NB4 (cell line): Measurements from ENCODE around the gene SCN1B.

Experiments
- DNase-seq: peaks from one replicate; pipeline ENCODE4 v3.0.0; 2010; ENCODE audit warnings: low read depth
- H3K4me3 ChIP-seq: one replicate; pipeline ENCODE4 v1.5.1; 2011; ENCODE audit warnings: mild to moderate bottlenecking, low read depth, low read length, moderate library complexity
- MYC ChIP-seq: IDR thresholded peaks from 2 replicates; pipeline ENCODE4 v1.6.1; 2011; ENCODE audit warnings: low read depth, low read length
- POLR2A ChIP-seq: IDR thresholded peaks from 2 replicates; pipeline ENCODE4 v1.6.1; 2011; ENCODE audit warnings: mild to moderate bottlenecking; ENCODE audit not compliant: insufficient read length; ENCODE audit errors: extremely low read depth
- TF ChIP-seq, protein P1 (sequence below): IDR thresholded peaks from one replicate; pipeline ENCODE4 v1.5.1; 2012; ENCODE audit warnings: low read depth, low read length
- TF ChIP-seq, protein P2 (sequence below): IDR thresholded peaks from 2 replicates; pipeline ENCODE4 v1.6.1; 2011; ENCODE audit warnings: low read depth, low read length

Gene SCN1B

GRCh38 chr19:35088131-35088913 lies 58.1 kb downstream of the SCN1B start:
- DNase-seq, result peak; percentile 2
- H3K4me3 ChIP-seq, result no peak overlapping the region
- TF ChIP-seq POLR2A (no peak), MYC (no peak)
- TF ChIP-seq, protein P1, sequence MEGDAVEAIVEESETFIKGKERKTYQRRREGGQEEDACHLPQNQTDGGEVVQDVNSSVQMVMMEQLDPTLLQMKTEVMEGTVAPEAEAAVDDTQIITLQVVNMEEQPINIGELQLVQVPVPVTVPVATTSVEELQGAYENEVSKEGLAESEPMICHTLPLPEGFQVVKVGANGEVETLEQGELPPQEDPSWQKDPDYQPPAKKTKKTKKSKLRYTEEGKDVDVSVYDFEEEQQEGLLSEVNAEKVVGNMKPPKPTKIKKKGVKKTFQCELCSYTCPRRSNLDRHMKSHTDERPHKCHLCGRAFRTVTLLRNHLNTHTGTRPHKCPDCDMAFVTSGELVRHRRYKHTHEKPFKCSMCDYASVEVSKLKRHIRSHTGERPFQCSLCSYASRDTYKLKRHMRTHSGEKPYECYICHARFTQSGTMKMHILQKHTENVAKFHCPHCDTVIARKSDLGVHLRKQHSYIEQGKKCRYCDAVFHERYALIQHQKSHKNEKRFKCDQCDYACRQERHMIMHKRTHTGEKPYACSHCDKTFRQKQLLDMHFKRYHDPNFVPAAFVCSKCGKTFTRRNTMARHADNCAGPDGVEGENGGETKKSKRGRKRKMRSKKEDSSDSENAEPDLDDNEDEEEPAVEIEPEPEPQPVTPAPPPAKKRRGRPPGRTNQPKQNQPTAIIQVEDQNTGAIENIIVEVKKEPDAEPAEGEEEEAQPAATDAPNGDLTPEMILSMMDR, result no peak
- TF ChIP-seq, protein P2, sequence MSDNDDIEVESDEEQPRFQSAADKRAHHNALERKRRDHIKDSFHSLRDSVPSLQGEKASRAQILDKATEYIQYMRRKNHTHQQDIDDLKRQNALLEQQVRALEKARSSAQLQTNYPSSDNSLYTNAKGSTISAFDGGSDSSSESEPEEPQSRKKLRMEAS, result no peak

GRCh38 chr19:35089554-35089953 lies 59.3 kb downstream of the SCN1B start:
- H3K4me3 ChIP-seq, result no peak overlapping the region
- TF ChIP-seq MYC, result no peak
- TF ChIP-seq, protein P1, result no peak
- TF ChIP-seq, protein P2, result no peak
- TF ChIP-seq POLR2A, result no peak
- DNase-seq, result no peak
